ENCODE data around the gene ANXA2.

DNA sequence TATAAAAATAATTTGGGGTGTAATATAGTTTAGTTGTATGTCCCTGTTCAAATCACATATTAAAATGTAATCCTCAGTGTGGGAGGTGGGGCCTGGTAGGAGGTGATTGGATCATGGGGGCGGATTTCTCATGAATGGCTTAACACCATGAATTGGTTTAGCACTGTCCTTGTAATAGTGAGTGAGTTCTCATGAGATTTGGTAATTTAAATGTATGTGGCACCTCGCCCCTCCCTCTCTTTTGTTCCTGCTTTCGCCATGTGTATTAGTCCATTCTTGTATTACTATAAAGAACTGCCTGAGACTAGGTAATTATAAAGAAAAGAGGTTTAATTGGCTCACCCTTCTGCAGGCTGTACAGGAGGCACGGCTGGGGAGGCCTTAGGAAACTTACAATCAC lies 83.9 kb downstream of the ANXA2 start:
- TF ChIP-seq POLR2A (IDR thresholded peaks at IDR 0.05; ENCODE audit: low read length) (no peak), GATA1 (IDR thresholded peaks at IDR 0.05; ENCODE audit: low read depth, low read length) (no peak)
